SK-N-SH (cell line): ENCODE data around the gene EEF1AKMT3. TPM values are rescaled to one million over a fixed set of nuclear protein-coding genes. Genes with fewer than 3 reads are reported as not detected.

Experiments
- CTCF ChIA-PET: fragments of 300-600, 350-600 bp; formaldehyde crosslinking; extraction: SDS; loops from one replicate; lab custom pipeline; 2021; lab: Yijun Ruan, JAX
- POLR2A ChIA-PET: fragments of 350-600 bp; sonication (Branson Sonifier 250); formaldehyde crosslinking; extraction: SDS; loops from one replicate; lab custom pipeline; 2020; ENCODE audit warnings: antibody characterized with exemption, inconsistent platforms; lab: Yijun Ruan, JAX
- DNase-seq: peaks from one replicate; pipeline ENCODE4 v3.0.0; 2012
- H2AFZ ChIP-seq: fragments of 200-600 bp; sonication (generic); 2 replicates; pipeline ENCODE4 v1.8.1; 2016; ENCODE audit warnings: antibody characterized with exemption, mild to moderate bottlenecking, low read depth
- H3F3A ChIP-seq: fragments of 200-600 bp; sonication (generic); replicated peaks from 2 replicates; pipeline ENCODE3; 2016; ENCODE audit warnings: antibody characterized with exemption, mild to moderate bottlenecking; ENCODE audit not compliant: insufficient read depth
- H3K27ac ChIP-seq, 2 experiments: fragments of 200-500 bp in 1 of 2; fragments of 200-600 bp in 1 of 2; sonication (Bioruptor generic) in 1 of 2; sonication (generic), shearing (Covaris generic) in 1 of 2; 2 replicates each; pipeline versions ENCODE4 v1.5.1 to v1.6.1; 2014 to 2016; ENCODE audit warnings: low read depth in 2 of 2, inconsistent platforms in 1 of 2, low read length in 1 of 2, mild to moderate bottlenecking in 1 of 2, mixed read lengths in 1 of 2
- H3K27me3 ChIP-seq: fragments of 200-600 bp; sonication (generic), shearing (Covaris generic); 2 replicates; pipeline ENCODE4 v1.6.1; 2016; ENCODE audit warnings: mixed run types; ENCODE audit not compliant: insufficient read depth
- H3K36me3 ChIP-seq, 2 experiments: fragments of 200-500 bp in 1 of 2; fragments of 200-600 bp in 1 of 2; sonication (Bioruptor generic) in 1 of 2; sonication (generic) in 1 of 2; replicated peaks in 1 of 2; 2 replicates each; pipeline versions ENCODE3 to v1.5.1; 2014 to 2016; ENCODE audit warnings: low read length in 1 of 2, mild to moderate bottlenecking in 1 of 2; ENCODE audit not compliant: insufficient read depth in 2 of 2, control insufficient read depth in 1 of 2
- H3K4me1 ChIP-seq, 2 experiments: fragments of 200-500 bp in 1 of 2; fragments of 200-600 bp in 1 of 2; sonication (Bioruptor generic) in 1 of 2; sonication (generic), shearing (Covaris generic) in 1 of 2; 2 replicates each; pipeline versions ENCODE4 v1.5.1 to v1.6.1; 2014 to 2016; ENCODE audit warnings: low read depth in 1 of 2, low read length in 1 of 2, mixed run types in 1 of 2; ENCODE audit not compliant: insufficient read depth in 2 of 2, control insufficient read depth in 1 of 2
- H3K4me2 ChIP-seq: fragments of 200-600 bp; sonication (generic), shearing (Covaris generic); 2 replicates; pipeline ENCODE4 v1.6.1; 2017; ENCODE audit warnings: mixed run types
- H3K4me3 ChIP-seq, 2 experiments: fragments of 200-500 bp in 1 of 2; fragments of 200-600 bp in 1 of 2; sonication (Bioruptor generic) in 1 of 2; sonication (generic), shearing (Covaris generic) in 1 of 2; 2 replicates each; pipeline versions ENCODE4 v1.5.1 to v1.8.1; 2014 to 2016; ENCODE audit warnings: low read depth in 2 of 2, inconsistent platforms in 1 of 2, low read length in 1 of 2, mild to moderate bottlenecking in 1 of 2, mixed read lengths in 1 of 2, moderate library complexity in 1 of 2
- H3K79me2 ChIP-seq: fragments of 200-600 bp; sonication (generic); 2 replicates; pipeline ENCODE4 v1.8.1; 2017; ENCODE audit warnings: mild to moderate bottlenecking; ENCODE audit not compliant: insufficient read depth
- H3K9ac ChIP-seq: fragments of 200-600 bp; sonication (generic); 2 replicates; pipeline ENCODE4 v1.6.1; 2017; ENCODE audit warnings: mixed run types
- H3K9me2 ChIP-seq: fragments of 200-600 bp; sonication (generic); 2 replicates; pipeline ENCODE4 v1.6.1; 2017; ENCODE audit warnings: mixed run types
- H3K9me3 ChIP-seq: fragments of 200-600 bp; sonication (generic); 2 replicates; pipeline ENCODE4 v1.6.1; 2017; ENCODE audit warnings: mixed run types, mild to moderate bottlenecking, moderate library complexity
- H4K20me1 ChIP-seq: fragments of 200-600 bp; sonication (generic); 2 replicates; pipeline ENCODE4 v1.6.1; 2017; ENCODE audit warnings: mild to moderate bottlenecking, mixed run types; ENCODE audit not compliant: insufficient read depth
- EP300 ChIP-seq, 2 experiments: IDR thresholded peaks; 2 replicates each; pipeline versions ENCODE4 v1.4.0 to v1.6.1; 2012; ENCODE audit warnings: borderline replicate concordance in 1 of 2, low read depth in 1 of 2, low read length in 1 of 2
- FOSL2 ChIP-seq: IDR thresholded peaks from 2 replicates; pipeline ENCODE4 v1.4.0; 2012; ENCODE audit warnings: low read depth, mild to moderate bottlenecking, moderate library complexity, borderline replicate concordance
- GATA2 ChIP-seq: sonication (generic); formaldehyde crosslinking; IDR thresholded peaks from 2 replicates; pipeline ENCODE4 v1.5.0; 2020; ENCODE audit warnings: mild to moderate bottlenecking, missing genetic modification reagents
- PBX3 ChIP-seq: IDR thresholded peaks from 2 replicates; pipeline ENCODE4; 2012
- RAD21 ChIP-seq: IDR thresholded peaks from 2 replicates; pipeline ENCODE4 v1.6.1; 2012; ENCODE audit warnings: mild to moderate bottlenecking, low read length
- RXRA ChIP-seq: IDR thresholded peaks from 2 replicates; pipeline ENCODE4 v1.4.0; 2012; ENCODE audit warnings: low read depth, mild to moderate bottlenecking, borderline replicate concordance
- TAF1 ChIP-seq: IDR thresholded peaks from 2 replicates; pipeline ENCODE4 v1.6.1; 2012; ENCODE audit warnings: low read depth, mild to moderate bottlenecking, low read length, moderate library complexity, borderline replicate concordance
- USF1 ChIP-seq: IDR thresholded peaks from 2 replicates; pipeline ENCODE4 v1.4.0; 2012; ENCODE audit warnings: low read depth, borderline replicate concordance
- ZBTB33 ChIP-seq: IDR thresholded peaks from 2 replicates; pipeline ENCODE4 v1.4.0; 2012; ENCODE audit warnings: low read depth, borderline replicate concordance
- WGBS: methylation state at CpG from one replicate; pipeline ENCODE4 v1.1.6; 2017; ENCODE audit warnings: low lambda C conversion rate; 5-methylcytosine and 5-hydroxymethylcytosine counted together
- polyA plus RNA-seq, 3 experiments: library from polyadenylated mRNA; depleted of rRNA; stranded (reverse); fragments of >200 nt; gene quantifications; 2 replicates each; pipeline ENCODE4 v1.2.3, GENCODE V29; 2012
- TF ChIP-seq, protein P1 (sequence below): IDR thresholded peaks from 2 replicates; pipeline ENCODE4 v1.6.1; 2012; ENCODE audit warnings: mild to moderate bottlenecking, low read depth, low read length, moderate library complexity

EEF1AKMT3 gene
- polyA plus RNA-seq, 1 of the 3 experiments (the other 2 are of a cell fraction), result 10.3 TPM

- peak overlapping the region in 1 of 2 experiments; percentile 92; a peak in 2 of 4 replicates for H3K27ac ChIP-seq
- no peak overlapping the region for H2AFZ ChIP-seq
- POLR2A ChIA-PET, result no interaction called here
Observed at GRCh38 chr12:57770734-57771133, 1.7 kb upstream of the EEF1AKMT3 start.

GRCh38 chr12:57771236-57771872, 1.1 kb upstream of the EEF1AKMT3 start:
- H3K36me3 ChIP-seq, result peaks cover 9 to 21% of the 10 kb centered on the region in 2 experiments
- peaks cover 33% of the 10 kb centered on the region for H3K79me2 ChIP-seq
- peak overlapping the region; percentile 65 to 92 for H3K27ac ChIP-seq
- POLR2A ChIA-PET, result no interaction called here
- H2AFZ ChIP-seq, result peak overlapping the region; percentile 88
- H3K9ac ChIP-seq, result peak overlapping the region; percentile 88
- TF ChIP-seq ZBTB33 (no peak), FOSL2 (0 out of 2 replicates have a peak, but pooled peaks have one; percentile 3)
- no peaks in the 10 kb centered on the region for H3K27me3 ChIP-seq
- H3F3A ChIP-seq, result peaks cover 3% of the 10 kb centered on the region
- peak; percentile 93 for DNase-seq
- H3K9me2 ChIP-seq, result no peaks in the 10 kb centered on the region
- H3K4me3 ChIP-seq, result peak overlapping the region; percentile 60 to 78
- CTCF ChIA-PET, result interaction anchor here (0.8 to 2.0 kb wide), 7 partner anchors 10 to 45 kb away, joined by 3 to 11 read pairs (median 4); partner anchors contain the start of gene TSFM
- H3K9me3 ChIP-seq, result no peaks in the 10 kb centered on the region
- H4K20me1 ChIP-seq, result no peaks in the 10 kb centered on the region
- H3K4me1 ChIP-seq, result peaks cover 3 to 19% of the 10 kb centered on the region in 2 experiments; a peak in 1 of 4 replicates
- WGBS, result 2% methylated on average over 15 of the region's 16 CpGs
- H3K4me2 ChIP-seq, result peak overlapping the region; percentile 93

More at GRCh38 chr12:57770734-57771133, 1.7 kb upstream of the EEF1AKMT3 start:
- Histone ChIP-seq H3K9ac (peak overlapping the region; percentile 88; the same call in 1 of the 2 replicates), H4K20me1 (no peaks in the 10 kb centered on the region), H3K36me3 (peaks cover 9 to 20% of the 10 kb centered on the region in 2 experiments), H3K4me3 (peak overlapping the region; percentile 60 to 78; a peak in 2 of 4 replicates), H3F3A (peaks cover 3% of the 10 kb centered on the region), H3K9me3 (no peaks in the 10 kb centered on the region)
- CTCF ChIA-PET, result interaction anchor here (1.0 to 2.0 kb wide), 3 partner anchors 11 to 15 kb away, joined by 3 to 11 read pairs (median 4); partner anchors contain the start of gene TSFM
- DNase-seq, result no peak
- TF ChIP-seq GATA2 (no peak), RAD21 (no peak), EP300 (IDR thresholded peaks at IDR 0.05; ENCODE audit: borderline replicate concordance in 1 of 2, low read depth in 1 of 2, low read length in 1 of 2) (no peak)
- TF ChIP-seq, all 33 proteins: peak for 0
- 89% methylated on average over 4 of the region's 4 CpGs for WGBS
- Histone ChIP-seq H3K4me1 (peaks cover 3 to 25% of the 10 kb centered on the region in 2 experiments; a peak in 1 of 4 replicates), H3K9me2 (no peaks in the 10 kb centered on the region), H3K27me3 (no peaks in the 10 kb centered on the region; the same call in 1 of the 2 replicates), H3K4me2 (peak overlapping the region; percentile 93), H3K79me2 (peaks cover 33% of the 10 kb centered on the region)

GRCh38 chr12:57771873-57772428, 463 bp upstream of the EEF1AKMT3 start, which contains the start of gene METTL1:
Gene METTL1, minus strand, starts transcription at chr12:57772105. Its CDS starts 22 bp downstream, at chr12:57772083.
- Histone ChIP-seq H3F3A (peaks cover 3% of the 10 kb centered on the region), H3K79me2 (peaks cover 33% of the 10 kb centered on the region), H3K9me3 (no peaks in the 10 kb centered on the region), H3K4me2 (peak within 1 kb of the TSS; percentile 93), H3K4me1 (peaks cover 3 to 13% of the 10 kb centered on the region in 2 experiments; a peak in 1 of 4 replicates), H4K20me1 (no peaks in the 10 kb centered on the region), H3K27ac (peak within 1 kb of the TSS; percentile 92 to 93), H3K36me3 (peaks cover 9 to 21% of the 10 kb centered on the region in 2 experiments), H3K4me3 (peak within 1 kb of the TSS; percentile 60 to 78), H3K9ac (peak within 1 kb of the TSS; percentile 88), H3K27me3 (no peaks in the 10 kb centered on the region), H3K9me2 (no peaks in the 10 kb centered on the region), H2AFZ (peak within 1 kb of the TSS; percentile 88)
- POLR2A ChIA-PET, result interaction anchor here (0.7 to 1.2 kb wide), 4 partner anchors 8 to 18 kb away, joined by 4 to 5 read pairs (median 4); no protein-coding TSS in a partner anchor
- CTCF ChIA-PET, result interaction anchor here (0.8 to 1.5 kb wide), 4 partner anchors 9 to 46 kb away, joined by 4 to 6 read pairs (median 4); partner anchors contain the start of gene TSFM
- peak; percentile 94 for DNase-seq
- 0% methylated on average over 5 of the region's 28 CpGs for WGBS
- peak; percentile 84 for TF ChIP-seq TAF1
- TF ChIP-seq, protein P1, sequence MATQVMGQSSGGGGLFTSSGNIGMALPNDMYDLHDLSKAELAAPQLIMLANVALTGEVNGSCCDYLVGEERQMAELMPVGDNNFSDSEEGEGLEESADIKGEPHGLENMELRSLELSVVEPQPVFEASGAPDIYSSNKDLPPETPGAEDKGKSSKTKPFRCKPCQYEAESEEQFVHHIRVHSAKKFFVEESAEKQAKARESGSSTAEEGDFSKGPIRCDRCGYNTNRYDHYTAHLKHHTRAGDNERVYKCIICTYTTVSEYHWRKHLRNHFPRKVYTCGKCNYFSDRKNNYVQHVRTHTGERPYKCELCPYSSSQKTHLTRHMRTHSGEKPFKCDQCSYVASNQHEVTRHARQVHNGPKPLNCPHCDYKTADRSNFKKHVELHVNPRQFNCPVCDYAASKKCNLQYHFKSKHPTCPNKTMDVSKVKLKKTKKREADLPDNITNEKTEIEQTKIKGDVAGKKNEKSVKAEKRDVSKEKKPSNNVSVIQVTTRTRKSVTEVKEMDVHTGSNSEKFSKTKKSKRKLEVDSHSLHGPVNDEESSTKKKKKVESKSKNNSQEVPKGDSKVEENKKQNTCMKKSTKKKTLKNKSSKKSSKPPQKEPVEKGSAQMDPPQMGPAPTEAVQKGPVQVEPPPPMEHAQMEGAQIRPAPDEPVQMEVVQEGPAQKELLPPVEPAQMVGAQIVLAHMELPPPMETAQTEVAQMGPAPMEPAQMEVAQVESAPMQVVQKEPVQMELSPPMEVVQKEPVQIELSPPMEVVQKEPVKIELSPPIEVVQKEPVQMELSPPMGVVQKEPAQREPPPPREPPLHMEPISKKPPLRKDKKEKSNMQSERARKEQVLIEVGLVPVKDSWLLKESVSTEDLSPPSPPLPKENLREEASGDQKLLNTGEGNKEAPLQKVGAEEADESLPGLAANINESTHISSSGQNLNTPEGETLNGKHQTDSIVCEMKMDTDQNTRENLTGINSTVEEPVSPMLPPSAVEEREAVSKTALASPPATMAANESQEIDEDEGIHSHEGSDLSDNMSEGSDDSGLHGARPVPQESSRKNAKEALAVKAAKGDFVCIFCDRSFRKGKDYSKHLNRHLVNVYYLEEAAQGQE, result peak; percentile 61
- TF ChIP-seq USF1, result peak; percentile 68; the same call in 1 of the 2 replicates
- TF ChIP-seq RXRA, result no peak
- peak; percentile 30 for TF ChIP-seq PBX3
